Caco-2 (cell line): ENCODE measurements around the gene ERBB4. TPM values are rescaled to one million over a fixed set of nuclear protein-coding genes. Genes with fewer than 3 reads are reported as not detected.
A peak's percentile ranks its signal among the peaks of the same experiment; 100 is the strongest.

Experiments
- BruUV-seq: library from RNA; stranded (reverse); fragments of 400-500 nt; replicated peaks from 2 replicates; lab custom pipeline; 2021; lab: Mats Ljungman, UMichigan
- CTCF ChIA-PET: fragments of 300-600 bp; sonication (Branson Sonifier 250); formaldehyde crosslinking; loops from one replicate; lab custom pipeline; 2022; ENCODE audit warnings: antibody characterized with exemption; lab: Charles Lee
- POLR2A ChIA-PET: fragments of 300-600 bp; sonication (Branson Sonifier 250); formaldehyde crosslinking; loops from one replicate; lab custom pipeline; 2022; ENCODE audit warnings: antibody characterized with exemption; lab: Charles Lee
- DNase-seq, 2 experiments: peaks; one replicate each; pipeline versions ENCODE4 v3.0.0 to v3.0.0-alpha.2; 2020 to 2022
- H3K27me3 ChIP-seq: replicated peaks from 2 replicates; pipeline ENCODE4 v1.6.0; 2011; ENCODE audit warnings: low read length; ENCODE audit not compliant: control insufficient read depth, insufficient read depth
- H3K36me3 ChIP-seq: 2 replicates; pipeline ENCODE4 v1.5.1; 2011; ENCODE audit warnings: low read length; ENCODE audit not compliant: control insufficient read depth, insufficient read depth
- H3K4me1 ChIP-seq: fragments of 250-450 bp; sonication (Bioruptor Pico); 2 replicates; pipeline ENCODE4 v1.5.1; 2020; ENCODE audit warnings: mild to moderate bottlenecking
- H3K4me3 ChIP-seq: 2 replicates; pipeline ENCODE4 v1.5.1; 2011; ENCODE audit warnings: low read depth, mild to moderate bottlenecking, control low read depth, low read length
- H3K9me3 ChIP-seq: fragments of 250-450 bp; sonication (Bioruptor Pico); 2 replicates; pipeline ENCODE4 v1.5.1; 2020; ENCODE audit warnings: mild to moderate bottlenecking, moderate library complexity
- H3K27ac Mint-ChIP-seq: one replicate; pipeline ENCODE4 v1.8.0; 2022; ENCODE audit warnings: mixed read lengths; ENCODE audit not compliant: unreplicated experiment
- H3K27me3 Mint-ChIP-seq: one replicate; pipeline ENCODE4 v1.8.0; 2022; ENCODE audit warnings: mixed read lengths; ENCODE audit not compliant: insufficient read depth, unreplicated experiment
- H3K36me3 Mint-ChIP-seq: one replicate; pipeline ENCODE4 v1.8.0; 2022; ENCODE audit warnings: mild to moderate bottlenecking, mixed read lengths; ENCODE audit not compliant: insufficient read depth, unreplicated experiment
- H3K4me1 Mint-ChIP-seq: one replicate; pipeline ENCODE4 v1.8.0; 2022; ENCODE audit warnings: low read depth, mixed read lengths; ENCODE audit not compliant: unreplicated experiment
- H3K4me3 Mint-ChIP-seq: one replicate; pipeline ENCODE4 v1.8.0; 2022; ENCODE audit warnings: mild to moderate bottlenecking, moderate library complexity, mixed read lengths; ENCODE audit not compliant: unreplicated experiment
- H3K9me3 Mint-ChIP-seq: one replicate; pipeline ENCODE4 v1.8.0; 2022; ENCODE audit warnings: mixed read lengths; ENCODE audit not compliant: unreplicated experiment
- CTCF ChIP-seq, 2 experiments: fragments of 200-600 bp in 1 of 2; IDR thresholded peaks; 1 replicate in 1 of 2; 2 replicates in 1 of 2; pipeline versions ENCODE4 v1.5.1 to v1.8.0; 2011 to 2022; ENCODE audit warnings: antibody characterized with exemption in 1 of 2, control low read depth in 1 of 2, inconsistent platforms in 1 of 2, low read depth in 1 of 2, low read length in 1 of 2, mild to moderate bottlenecking in 1 of 2, moderate library complexity in 1 of 2; ENCODE audit not compliant: insufficient read depth in 1 of 2, severe bottlenecking in 1 of 2, unreplicated experiment in 1 of 2
- intact Hi-C: fragments of 100-400 bp; cut with micrococcal nuclease; formaldehyde crosslinking; loops from one replicate; pipeline ENCODE4 v1.10.0; 2022; ENCODE audit not compliant: unreplicated experiment
- total RNA-seq: library from RNA; stranded (reverse); gene quantifications from 2 replicates; pipeline ENCODE4 v1.2.3, GENCODE V29; 2022

Gene ERBB4
- total RNA-seq, 1 experiment from 2014 or later: not detected

GRCh38 chr2:211898702-211899101, 639.9 kb downstream of the ERBB4 start:
- H3K4me1 Mint-ChIP-seq: no peaks in the 10 kb centered on the region
- POLR2A ChIA-PET: no interaction called here
- no peaks in the 10 kb centered on the region for H3K9me3 ChIP-seq
- no peaks in the 10 kb centered on the region for H3K4me1 ChIP-seq
- no peak for TF ChIP-seq CTCF (IDR thresholded peaks at IDR 0.05; ENCODE audit: insufficient read depth in 1 of 2, low read depth in 1 of 2, low read length in 1 of 2, severe bottlenecking in 1 of 2, unreplicated experiment in 1 of 2)
- DNase-seq: no peak
- H3K27ac Mint-ChIP-seq: no peak overlapping the region
- no peaks in the 10 kb centered on the region for H3K27me3 Mint-ChIP-seq
- intact Hi-C loops: no loop called here
- BruUV-seq: no TSS peak
- H3K4me3 ChIP-seq: no peak overlapping the region
- CTCF ChIA-PET: no interaction called here
- H3K4me3 Mint-ChIP-seq: no peak overlapping the region
- no peaks in the 10 kb centered on the region for H3K36me3 ChIP-seq
- no peaks in the 10 kb centered on the region for H3K36me3 Mint-ChIP-seq
- H3K27me3 ChIP-seq: no peaks in the 10 kb centered on the region
- no peaks in the 10 kb centered on the region for H3K9me3 Mint-ChIP-seq

DNA sequence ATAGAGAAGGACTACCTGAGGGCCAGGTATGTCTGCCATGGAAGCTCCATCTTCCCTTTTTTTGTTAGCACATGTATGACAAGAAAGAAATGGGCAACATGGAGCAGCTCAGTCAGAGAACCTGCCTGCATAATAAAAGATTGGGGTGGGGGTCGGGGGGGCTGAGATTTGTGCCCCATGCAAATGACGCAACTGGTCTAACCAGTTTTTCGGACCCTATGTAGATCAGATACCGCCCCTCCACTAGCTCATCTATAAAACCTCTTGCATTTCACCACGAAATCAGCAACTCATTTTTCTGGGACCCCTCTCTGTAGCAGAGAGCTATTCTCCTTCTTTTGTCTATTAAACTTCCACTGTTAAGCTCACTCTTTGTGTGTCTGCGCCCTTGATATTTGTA, 657.2 kb downstream of the ERBB4 start:
- no peaks in the 10 kb centered on the region for H3K36me3 Mint-ChIP-seq
- Histone ChIP-seq H3K36me3 (no peaks in the 10 kb centered on the region), H3K27me3 (no peaks in the 10 kb centered on the region), H3K4me3 (no peak overlapping the region), H3K9me3 (no peaks in the 10 kb centered on the region), H3K4me1 (no peaks in the 10 kb centered on the region)
- no peak for DNase-seq
- no peaks in the 10 kb centered on the region for H3K9me3 Mint-ChIP-seq
- CTCF ChIA-PET: no interaction called here
- no TSS peak for BruUV-seq
- no peaks in the 10 kb centered on the region for H3K4me1 Mint-ChIP-seq
- TF ChIP-seq CTCF (IDR thresholded peaks at IDR 0.05; ENCODE audit: insufficient read depth in 1 of 2, low read depth in 1 of 2, low read length in 1 of 2, severe bottlenecking in 1 of 2, unreplicated experiment in 1 of 2): no peak
- H3K4me3 Mint-ChIP-seq: no peak overlapping the region
- no peaks in the 10 kb centered on the region for H3K27me3 Mint-ChIP-seq
- H3K27ac Mint-ChIP-seq: no peak overlapping the region
- intact Hi-C loops: no loop called here
- POLR2A ChIA-PET: no interaction called here

- Histone ChIP-seq H3K9me3 (no peaks in the 10 kb centered on the region), H3K4me3 (no peak overlapping the region), H3K27me3 (no peaks in the 10 kb centered on the region), H3K4me1 (no peaks in the 10 kb centered on the region), H3K36me3 (no peaks in the 10 kb centered on the region)
- POLR2A ChIA-PET: no interaction called here
- CTCF ChIA-PET: interaction anchor here (0.7 to 1.0 kb wide), 2 partner anchors 448 to 688 kb away, joined by 3 read pairs; no protein-coding TSS in a partner anchor
- no peaks in the 10 kb centered on the region for H3K9me3 Mint-ChIP-seq
- no peak overlapping the region for H3K27ac Mint-ChIP-seq
- no TSS peak for BruUV-seq
- peak in 1 of 2 experiments; percentile 7 for TF ChIP-seq CTCF (IDR thresholded peaks at IDR 0.05; ENCODE audit: insufficient read depth in 1 of 2, low read depth in 1 of 2, low read length in 1 of 2, severe bottlenecking in 1 of 2, unreplicated experiment in 1 of 2)
- no peaks in the 10 kb centered on the region for H3K4me1 Mint-ChIP-seq
- DNase-seq: no peak
- H3K4me3 Mint-ChIP-seq: no peak overlapping the region
- H3K27me3 Mint-ChIP-seq: no peaks in the 10 kb centered on the region
- intact Hi-C loops: no loop called here
- no peaks in the 10 kb centered on the region for H3K36me3 Mint-ChIP-seq
Observed at GRCh38 chr2:211879323-211879722, 659.3 kb downstream of the ERBB4 start.
